ENCODE results near the gene ASMTL.

DNA sequence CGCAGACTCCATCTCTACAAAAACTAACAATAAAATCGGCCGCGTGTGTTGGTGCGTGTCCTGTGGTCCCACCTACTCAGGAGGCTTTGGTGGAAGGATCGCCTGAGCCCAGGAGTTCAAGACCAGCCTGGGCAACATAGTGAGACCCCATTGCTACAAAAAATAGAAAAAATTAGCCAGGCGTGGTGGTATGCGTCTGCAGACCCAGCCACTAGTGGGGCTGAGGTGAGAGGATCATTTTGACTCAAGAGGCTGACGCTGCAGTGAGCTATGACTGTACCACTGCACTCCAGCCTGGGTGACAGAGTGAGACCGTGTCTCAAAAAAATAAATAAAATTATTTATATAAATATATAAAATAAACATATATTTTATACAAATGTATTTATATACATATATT, 22.3 kb downstream of the ASMTL start:
- TF ChIP-seq, protein P1, sequence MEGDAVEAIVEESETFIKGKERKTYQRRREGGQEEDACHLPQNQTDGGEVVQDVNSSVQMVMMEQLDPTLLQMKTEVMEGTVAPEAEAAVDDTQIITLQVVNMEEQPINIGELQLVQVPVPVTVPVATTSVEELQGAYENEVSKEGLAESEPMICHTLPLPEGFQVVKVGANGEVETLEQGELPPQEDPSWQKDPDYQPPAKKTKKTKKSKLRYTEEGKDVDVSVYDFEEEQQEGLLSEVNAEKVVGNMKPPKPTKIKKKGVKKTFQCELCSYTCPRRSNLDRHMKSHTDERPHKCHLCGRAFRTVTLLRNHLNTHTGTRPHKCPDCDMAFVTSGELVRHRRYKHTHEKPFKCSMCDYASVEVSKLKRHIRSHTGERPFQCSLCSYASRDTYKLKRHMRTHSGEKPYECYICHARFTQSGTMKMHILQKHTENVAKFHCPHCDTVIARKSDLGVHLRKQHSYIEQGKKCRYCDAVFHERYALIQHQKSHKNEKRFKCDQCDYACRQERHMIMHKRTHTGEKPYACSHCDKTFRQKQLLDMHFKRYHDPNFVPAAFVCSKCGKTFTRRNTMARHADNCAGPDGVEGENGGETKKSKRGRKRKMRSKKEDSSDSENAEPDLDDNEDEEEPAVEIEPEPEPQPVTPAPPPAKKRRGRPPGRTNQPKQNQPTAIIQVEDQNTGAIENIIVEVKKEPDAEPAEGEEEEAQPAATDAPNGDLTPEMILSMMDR (conservative IDR thresholded peaks at IDR 0.05) = no peak
- no peak for TF ChIP-seq EZH2 (IDR thresholded peaks at IDR 0.05; ENCODE audit: low read depth)

Measured in PC-9 (cell line).